Left ventricle myocardium inferior (tissue), 1 donor: ENCODE measurements around the gene DLX2. TPM values are rescaled to one million over a fixed set of nuclear protein-coding genes. Genes with fewer than 3 reads are reported as not detected.
"Not testable (repeated sequence)": the region's sequence is repeated elsewhere in the genome, so short reads cannot be mapped to it uniquely, and the experiment has no call there.

ENCODE experiments used
- DNase-seq: peaks from one replicate; pipeline ENCODE4 v3.0.0-alpha.2; 2020
- H3K27ac ChIP-seq: fragments of 200-600 bp; replicated peaks from 2 replicates; pipeline ENCODE4 v1.8.0; 2021
- H3K27me3 ChIP-seq: fragments of 200-600 bp; 2 replicates; pipeline ENCODE4 v1.8.0; 2021; ENCODE audit warnings: low read depth
- H3K36me3 ChIP-seq: fragments of 200-600 bp; 2 replicates; pipeline ENCODE4 v1.8.0; 2021
- H3K4me1 ChIP-seq: fragments of 200-600 bp; 2 replicates; pipeline ENCODE4 v1.8.0; 2021
- H3K4me3 ChIP-seq: fragments of 200-600 bp; 2 replicates; pipeline ENCODE4 v1.8.0; 2021; ENCODE audit warnings: mild to moderate bottlenecking, moderate library complexity
- H3K9me3 ChIP-seq: fragments of 200-600 bp; replicated peaks from 2 replicates; pipeline ENCODE4 v1.8.0; 2021
- CTCF ChIP-seq: fragments of 200-600 bp; IDR thresholded peaks from 2 replicates; pipeline ENCODE4 v1.8.0; 2021; ENCODE audit warnings: antibody characterized with exemption, mild to moderate bottlenecking, borderline replicate concordance
- intact Hi-C: fragments of 100-400 bp; cut with micrococcal nuclease; formaldehyde crosslinking; loops from one replicate; pipeline ENCODE4 v1.11.0; 2022
- long read RNA-seq: library from polyadenylated mRNA; unstranded; transcript quantifications from one replicate; pipeline ENCODE4 v2.0.0, GENCODE V29; 2021
- total RNA-seq: library from RNA; stranded (reverse); fragmentation: NEBNext Ultra II Directional; extraction: Animal tissue kit (Norgen Biotek cat#: 25700); gene quantifications from one replicate; pipeline ENCODE4 v1.2.1, GENCODE V29; 2021
- donor health status: DM: no; HTN: yes; CAD: no; lungs with severe emphysema.

DLX2 gene
- not detected for total RNA-seq
- long read RNA-seq = 0 reads

GRCh38 chr2:172102391-172103359, at the start of gene DLX2:
Gene DLX2 (minus strand): TSS chr2:172102900. CDS start chr2:172102538, 362 bp downstream.
- DNase-seq = peak; percentile 73
- intact Hi-C loops = loop anchor here (10.0 kb wide), 2 partner anchors 288 to 398 kb away; no protein-coding TSS in a partner anchor
- Histone ChIP-seq H3K9me3 (no peaks in the 10 kb centered on the region), H3K27ac (no peak within 1 kb of the TSS), H3K36me3 (no peaks in the 10 kb centered on the region), H3K4me3 (peak within 1 kb of the TSS; percentile 67), H3K27me3 (peaks cover 100% of the 10 kb centered on the region), H3K4me1 (peaks cover 68% of the 10 kb centered on the region)
- no peak for TF ChIP-seq CTCF

GRCh38 chr2:172147944-172148650, 45.4 kb upstream of the DLX2 start:
- Histone ChIP-seq H3K4me3 (no peak overlapping the region), H3K9me3 (peaks cover 5% of the 10 kb centered on the region), H3K27me3 (peaks cover 69% of the 10 kb centered on the region), H3K27ac (no peak overlapping the region), H3K4me1 (no peaks in the 10 kb centered on the region), H3K36me3 (no peaks in the 10 kb centered on the region)
- intact Hi-C loops = no loop called here
- DNase-seq = no peak
- TF ChIP-seq CTCF = no peak

DNA sequence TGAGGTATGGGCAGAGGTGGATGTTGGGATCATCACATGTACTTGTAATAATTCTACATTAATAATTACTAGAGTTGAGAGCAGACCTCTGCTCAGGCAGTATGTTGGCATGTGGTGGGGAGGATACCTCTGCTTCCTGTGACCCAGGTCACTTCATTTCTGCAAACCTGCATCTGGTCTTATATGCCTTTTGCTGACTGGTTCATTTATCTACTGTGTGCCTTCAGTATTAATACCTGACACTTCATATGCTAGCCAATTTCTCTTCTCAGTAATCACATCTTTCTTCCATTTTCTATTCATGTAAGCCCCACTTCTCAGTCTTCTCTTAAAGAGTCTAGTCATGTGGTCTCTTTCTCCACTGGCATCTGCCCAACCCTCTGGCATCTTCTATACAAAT, 41.1 kb upstream of the DLX2 start:
- no peaks in the 10 kb centered on the region for H3K36me3 ChIP-seq
- H3K27ac ChIP-seq = no peak overlapping the region
- no peaks in the 10 kb centered on the region for H3K4me1 ChIP-seq
- peaks cover 9% of the 10 kb centered on the region for H3K9me3 ChIP-seq
- peaks cover 50% of the 10 kb centered on the region for H3K27me3 ChIP-seq
- no peak for DNase-seq
- TF ChIP-seq CTCF = no peak
- intact Hi-C loops = no loop called here
- H3K4me3 ChIP-seq = no peak overlapping the region

DNA sequence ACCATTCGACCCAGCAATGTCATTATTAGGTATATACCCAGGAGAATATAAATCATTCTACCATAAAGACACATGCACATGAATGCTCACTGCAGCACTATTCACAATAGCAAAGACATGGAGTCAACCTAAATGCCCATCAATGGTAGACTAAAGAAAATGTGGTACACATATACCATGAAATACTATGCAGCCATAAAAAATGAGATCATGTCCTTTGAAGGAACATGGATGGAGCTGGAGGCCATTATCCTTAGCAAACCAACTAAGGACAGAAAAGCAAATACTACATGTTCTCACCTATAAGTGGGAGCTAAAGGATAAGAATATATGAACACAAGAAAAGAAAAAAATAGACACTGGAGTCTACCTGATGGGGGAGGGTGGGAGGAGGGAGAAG, 36.0 kb upstream of the DLX2 start:
- intact Hi-C loops = not testable (repeated sequence)

GRCh38 chr2:172137943-172138342, 35.2 kb upstream of the DLX2 start:
- no peak for TF ChIP-seq CTCF
- H3K27me3 ChIP-seq = peaks cover 27% of the 10 kb centered on the region
- no peak for DNase-seq
- intact Hi-C loops = no loop called here
- no peak overlapping the region for H3K27ac ChIP-seq
- peaks cover 9% of the 10 kb centered on the region for H3K9me3 ChIP-seq
- H3K36me3 ChIP-seq = no peaks in the 10 kb centered on the region
- H3K4me1 ChIP-seq = no peaks in the 10 kb centered on the region
- H3K4me3 ChIP-seq = no peak overlapping the region

More for the DNA sequence above, 36.0 kb upstream of the DLX2 start:
- H3K4me3 ChIP-seq, H3K27ac ChIP-seq, DNase-seq, H3K9me3 ChIP-seq, H3K4me1 ChIP-seq, H3K36me3 ChIP-seq: not testable (repeated sequence)
- H3K27me3 ChIP-seq = peaks cover 29% of the 10 kb centered on the region

DNA sequence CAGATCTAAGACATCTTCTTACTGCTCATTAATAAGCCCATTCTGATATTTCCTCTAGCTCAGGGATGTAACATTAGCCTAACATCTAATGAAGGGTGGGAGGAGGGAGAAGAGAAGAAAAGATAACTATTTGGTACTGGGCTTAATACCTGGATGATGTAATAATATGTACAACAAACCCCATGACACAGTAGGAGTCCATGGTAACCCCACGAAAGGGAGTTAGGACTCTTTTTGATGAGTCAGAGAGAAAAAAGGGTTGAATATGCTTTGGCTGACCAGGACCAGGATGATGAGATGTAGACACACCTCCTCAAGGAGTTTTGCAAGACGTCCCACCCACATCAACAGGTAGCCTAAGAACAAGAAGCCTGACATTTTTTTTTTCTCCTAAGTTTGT, 34.4 kb upstream of the DLX2 start:
- intact Hi-C loops = no loop called here
- no peaks in the 10 kb centered on the region for H3K36me3 ChIP-seq

More for the DNA sequence above, 34.4 kb upstream of the DLX2 start:
- no peak for DNase-seq
- Histone ChIP-seq H3K4me3 (no peak overlapping the region), H3K27me3 (peaks cover 27% of the 10 kb centered on the region), H3K4me1 (no peaks in the 10 kb centered on the region), H3K27ac (no peak overlapping the region), H3K9me3 (peaks cover 9% of the 10 kb centered on the region)
- TF ChIP-seq CTCF = no peak
